ENCODE data around the gene MFSD12. TPM values are rescaled to one million over a fixed set of nuclear protein-coding genes. Genes with fewer than 3 reads are reported as not detected.
"Not testable (repeated sequence)": the region's sequence is repeated elsewhere in the genome, so short reads cannot be mapped to it uniquely, and the experiment has no call there.

Gene MFSD12
- total RNA-seq, 1 donor from 2014 or later, result 93.7 TPM

DNA sequence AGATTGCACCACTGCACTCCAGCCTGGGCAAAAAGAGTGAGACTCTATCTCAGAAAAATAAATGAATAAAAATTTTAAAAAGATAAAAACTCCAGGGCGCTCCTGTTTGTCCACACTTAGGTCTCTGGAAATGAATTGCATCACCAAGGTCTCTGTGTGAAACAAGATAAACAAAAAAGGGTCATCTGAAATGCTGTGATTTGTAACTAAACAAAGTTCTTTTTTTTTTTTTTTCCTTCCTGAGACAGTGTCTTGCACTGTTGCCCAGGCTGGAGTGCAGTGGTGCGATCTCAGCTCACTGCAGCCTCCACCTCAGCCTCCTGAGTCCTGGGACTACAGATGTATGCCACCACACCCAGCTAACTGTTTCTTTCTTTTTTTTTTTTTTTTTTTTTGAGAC is 39.7 kb downstream of the MFSD12 start:
- Mint-ChIP-seq H3K36me3 (ENCODE audit: low read depth) (peaks cover 11% of the 10 kb centered on the region), H3K27me3 (ENCODE audit: low read depth) (no peaks in the 10 kb centered on the region), H3K27ac (no peak overlapping the region), H3K4me1 (ENCODE audit: low read depth) (peaks cover 2% of the 10 kb centered on the region), H3K4me3 (ENCODE audit: low read depth) (no peak overlapping the region), H3K9me3 (no peaks in the 10 kb centered on the region)
- no peak for DNase-seq (ENCODE audit: low spot score)
- intact Hi-C loops (cut with micrococcal nuclease), result no loop called here

DNA sequence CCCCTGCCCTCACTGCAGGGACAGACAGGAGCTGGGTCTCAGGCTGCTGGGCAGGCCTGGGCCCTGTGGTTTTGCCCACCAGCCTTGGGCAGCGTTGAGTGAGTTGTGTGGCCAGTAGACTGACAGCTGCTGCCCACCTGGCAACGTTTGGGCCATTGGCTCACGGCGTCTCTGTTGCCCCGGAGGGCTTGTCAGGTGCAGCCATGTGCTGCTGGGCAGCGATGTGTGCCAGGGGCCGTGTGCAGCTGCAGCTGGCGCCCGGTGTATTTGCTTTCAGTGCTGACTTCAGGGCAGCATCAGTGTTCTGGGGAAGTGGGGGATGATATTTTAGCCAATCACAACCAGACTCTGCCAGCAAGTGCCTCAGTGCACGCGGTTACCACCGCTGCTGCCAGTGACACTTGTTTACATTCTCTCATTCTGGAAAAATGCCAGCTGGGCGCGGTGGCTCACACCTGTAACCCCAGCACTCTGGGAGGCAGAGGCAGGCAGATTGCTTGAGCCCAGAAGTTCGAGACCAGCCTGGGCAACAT is 40.6 kb downstream of the MFSD12 start:
- Mint-ChIP-seq H3K36me3 (ENCODE audit: low read depth) (peaks cover 10% of the 10 kb centered on the region), H3K27me3 (ENCODE audit: low read depth) (no peaks in the 10 kb centered on the region), H3K9me3 (no peaks in the 10 kb centered on the region), H3K4me1 (ENCODE audit: low read depth) (peaks cover 2% of the 10 kb centered on the region), H3K4me3 (ENCODE audit: low read depth) (no peak overlapping the region), H3K27ac (no peak overlapping the region)
- intact Hi-C loops (cut with micrococcal nuclease), result no loop called here
- no peak for DNase-seq (ENCODE audit: low spot score)

DNA sequence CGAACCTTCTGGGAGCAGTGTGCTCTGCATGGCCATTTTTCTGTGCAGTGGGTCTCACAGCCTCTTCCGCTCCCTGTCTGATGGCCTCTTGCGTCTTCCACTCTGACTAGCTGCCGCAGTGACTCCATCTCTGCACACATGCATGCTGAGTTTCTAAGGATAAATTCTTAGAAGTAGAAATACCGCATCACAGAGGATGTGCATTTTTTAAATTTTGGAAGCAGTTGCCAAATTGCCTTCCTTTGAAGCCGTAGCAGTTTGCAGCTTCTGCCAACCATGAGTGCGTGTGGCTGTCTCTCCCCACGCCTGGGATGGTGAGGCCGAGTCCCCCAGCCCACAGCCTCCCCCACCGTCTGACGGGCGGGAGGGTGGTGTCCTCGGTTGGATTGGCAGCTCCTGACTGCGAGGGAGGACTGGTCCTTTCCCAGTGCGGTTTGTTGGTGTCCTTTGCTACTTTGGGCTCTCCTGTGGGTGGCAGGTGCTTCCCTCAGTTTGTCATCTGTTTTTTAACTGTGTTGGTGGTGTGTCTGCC is 41.4 kb downstream of the MFSD12 start:
- Mint-ChIP-seq H3K36me3 (ENCODE audit: low read depth) (peaks cover 8% of the 10 kb centered on the region), H3K4me1 (ENCODE audit: low read depth) (peaks cover 2% of the 10 kb centered on the region), H3K27me3 (ENCODE audit: low read depth) (no peaks in the 10 kb centered on the region), H3K9me3 (no peaks in the 10 kb centered on the region), H3K27ac (no peak overlapping the region), H3K4me3 (ENCODE audit: low read depth) (no peak overlapping the region)
- DNase-seq (ENCODE audit: low spot score), result no peak
- intact Hi-C loops (cut with micrococcal nuclease), result no loop called here

DNA sequence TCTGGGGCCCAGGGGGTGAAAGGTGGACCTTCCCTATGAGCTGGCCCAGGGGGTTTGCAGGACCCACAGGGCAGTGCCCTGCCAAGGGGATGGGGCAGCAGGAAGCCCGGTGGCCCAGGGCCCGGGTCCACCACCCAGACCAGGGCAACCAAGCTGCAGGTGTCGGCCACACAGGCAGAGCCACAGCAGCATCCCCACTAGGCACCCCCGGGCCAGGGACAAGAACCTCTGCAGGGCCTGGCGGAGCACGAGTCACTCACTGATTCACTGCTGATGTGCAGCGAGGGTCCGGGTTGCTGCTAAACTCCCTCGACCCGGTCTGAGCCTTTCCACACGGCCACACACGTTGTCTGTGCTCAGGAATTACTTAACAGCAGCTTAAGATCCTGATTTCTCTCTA is 42.5 kb downstream of the MFSD12 start:
- H3K27me3 Mint-ChIP-seq (ENCODE audit: low read depth), result no peaks in the 10 kb centered on the region
- intact Hi-C loops (cut with micrococcal nuclease), result no loop called here
- no peak overlapping the region for H3K27ac Mint-ChIP-seq
- DNase-seq (ENCODE audit: low spot score), result no peak
- H3K9me3 Mint-ChIP-seq, result no peaks in the 10 kb centered on the region
- H3K4me1 Mint-ChIP-seq (ENCODE audit: low read depth), result peaks cover 4% of the 10 kb centered on the region
- H3K36me3 Mint-ChIP-seq (ENCODE audit: low read depth), result peaks cover 9% of the 10 kb centered on the region
- no peak overlapping the region for H3K4me3 Mint-ChIP-seq (ENCODE audit: low read depth)

DNA sequence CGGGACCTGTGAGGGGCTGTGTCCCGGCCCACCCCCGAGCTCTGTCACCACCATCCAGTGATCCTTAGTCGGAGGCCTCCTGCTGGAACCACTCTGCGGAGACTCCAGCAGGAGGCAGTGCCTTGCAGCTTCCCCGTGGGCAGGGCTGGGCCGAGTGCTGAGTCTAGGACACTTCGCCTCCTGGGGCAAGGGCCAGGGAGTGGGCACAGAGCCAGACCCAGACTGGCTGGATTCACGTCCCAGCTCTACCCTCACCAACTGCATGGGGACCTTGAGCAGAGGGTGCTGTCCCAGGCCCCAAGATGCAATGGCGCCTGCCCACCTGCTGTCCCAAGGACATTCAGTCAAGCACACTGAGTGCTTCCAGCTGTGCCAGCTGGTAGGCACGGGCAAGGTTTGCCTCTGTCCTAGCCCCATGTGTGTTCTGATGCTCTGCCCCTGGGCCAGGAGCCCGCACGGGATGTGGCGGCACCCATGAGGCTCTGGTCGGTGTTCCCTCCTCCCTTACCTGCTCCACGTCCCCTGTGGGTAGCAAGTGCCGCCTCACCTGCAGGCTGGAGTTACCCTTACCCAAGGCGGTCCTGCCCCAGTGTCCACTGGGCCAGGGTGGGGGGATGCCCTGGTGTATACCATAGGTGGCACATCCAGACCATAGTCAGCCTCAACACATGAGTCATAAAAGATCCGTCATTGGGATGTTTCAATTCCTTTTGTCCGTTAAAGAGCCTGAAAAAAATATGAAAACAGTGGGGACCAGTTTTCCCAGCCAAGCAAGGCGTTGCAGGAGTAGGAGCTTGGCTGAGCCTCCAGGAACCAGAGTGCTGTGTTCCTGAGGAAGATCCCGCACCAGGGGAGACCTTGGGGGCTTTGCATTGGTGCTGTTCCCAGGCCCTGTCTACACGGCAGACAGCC is 43.9 kb downstream of the MFSD12 start:
- intact Hi-C loops (cut with micrococcal nuclease), result no loop called here
- H3K4me1 Mint-ChIP-seq (ENCODE audit: low read depth), result peaks cover 15% of the 10 kb centered on the region

DNA sequence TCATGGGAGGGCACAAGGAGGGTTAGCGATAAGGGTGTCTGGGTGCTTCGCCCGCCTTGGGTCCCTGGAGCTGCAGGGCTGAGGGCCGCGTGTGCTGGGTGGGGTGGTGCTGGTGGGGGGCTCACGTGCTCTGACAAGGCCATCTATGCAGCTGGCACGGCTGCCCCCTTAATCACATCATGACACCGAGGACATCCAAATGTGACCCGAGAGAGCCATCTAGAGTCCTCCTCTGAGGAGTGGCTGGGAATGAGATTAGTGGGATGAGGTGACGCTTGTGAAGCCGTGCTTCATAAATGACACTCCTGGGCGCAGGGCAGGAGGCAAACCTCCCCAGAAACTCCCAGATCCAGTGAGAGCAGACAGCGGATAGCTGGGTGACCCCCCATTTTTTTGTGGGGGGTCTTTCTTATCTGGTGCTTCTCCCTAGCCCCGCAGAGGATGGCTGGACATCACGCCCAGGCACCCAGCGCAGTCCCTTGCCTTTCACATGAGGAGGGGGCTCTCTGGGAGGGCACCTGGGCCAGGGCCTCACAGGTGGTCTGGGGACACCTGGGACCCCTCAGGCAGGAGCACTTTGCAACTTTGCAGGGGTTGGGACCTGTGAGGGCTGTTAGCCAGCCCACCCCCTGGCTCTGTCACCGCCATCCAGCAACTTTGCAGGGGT is 44.7 kb downstream of the MFSD12 start:
- Mint-ChIP-seq H3K4me1 (ENCODE audit: low read depth) (peaks cover 18% of the 10 kb centered on the region), H3K27ac (no peak overlapping the region), H3K27me3 (ENCODE audit: low read depth) (no peaks in the 10 kb centered on the region), H3K36me3 (ENCODE audit: low read depth) (peaks cover 25% of the 10 kb centered on the region), H3K9me3 (no peaks in the 10 kb centered on the region), H3K4me3 (ENCODE audit: low read depth) (no peak overlapping the region)
- no peak for DNase-seq (ENCODE audit: low spot score)
- intact Hi-C loops (cut with micrococcal nuclease), result no loop called here

More for the DNA sequence above, 43.9 kb downstream of the MFSD12 start:
- DNase-seq (ENCODE audit: low spot score), result no peak
- no peaks in the 10 kb centered on the region for H3K27me3 Mint-ChIP-seq (ENCODE audit: low read depth)
- peaks cover 22% of the 10 kb centered on the region for H3K36me3 Mint-ChIP-seq (ENCODE audit: low read depth)
- no peak overlapping the region for H3K27ac Mint-ChIP-seq
- H3K4me3 Mint-ChIP-seq (ENCODE audit: low read depth), result no peak overlapping the region
- no peaks in the 10 kb centered on the region for H3K9me3 Mint-ChIP-seq

DNA sequence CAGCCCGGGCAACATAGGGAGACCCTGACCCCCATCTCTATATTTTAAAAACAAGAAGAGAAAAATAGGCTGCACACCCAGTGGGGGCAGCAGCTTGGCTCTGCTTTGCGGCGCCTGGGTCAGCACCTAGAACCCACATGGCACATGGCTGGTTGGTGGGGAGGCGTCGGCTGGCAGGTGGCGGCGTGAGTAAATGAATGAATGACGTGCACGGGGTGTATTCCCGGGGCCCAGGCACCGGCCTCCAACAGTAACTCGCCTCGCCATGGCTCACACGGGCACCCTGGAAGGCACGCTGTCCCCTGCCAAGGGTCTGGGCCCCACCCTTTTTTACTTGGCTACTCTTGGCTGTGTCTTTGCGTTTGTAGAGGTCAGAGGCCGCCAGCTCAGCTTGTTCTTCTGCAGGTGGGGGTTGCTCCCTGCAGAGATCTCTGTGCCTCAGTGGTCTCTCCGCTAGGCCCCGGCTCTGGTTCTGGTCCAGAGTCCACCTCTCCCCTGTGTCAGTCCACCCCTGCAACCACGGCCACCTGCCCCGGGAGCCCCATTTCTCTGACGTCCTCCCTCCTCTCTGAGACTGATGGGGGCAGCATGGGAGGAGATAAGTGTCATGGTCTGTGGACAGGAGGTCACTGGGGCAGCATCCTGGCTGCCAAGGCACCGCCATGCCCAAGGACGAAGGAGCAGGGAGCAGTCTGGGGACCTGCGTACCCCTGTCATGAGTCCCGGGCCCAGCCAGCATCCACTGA is 45.7 kb downstream of the MFSD12 start:
- no peak overlapping the region for H3K27ac Mint-ChIP-seq

DNA sequence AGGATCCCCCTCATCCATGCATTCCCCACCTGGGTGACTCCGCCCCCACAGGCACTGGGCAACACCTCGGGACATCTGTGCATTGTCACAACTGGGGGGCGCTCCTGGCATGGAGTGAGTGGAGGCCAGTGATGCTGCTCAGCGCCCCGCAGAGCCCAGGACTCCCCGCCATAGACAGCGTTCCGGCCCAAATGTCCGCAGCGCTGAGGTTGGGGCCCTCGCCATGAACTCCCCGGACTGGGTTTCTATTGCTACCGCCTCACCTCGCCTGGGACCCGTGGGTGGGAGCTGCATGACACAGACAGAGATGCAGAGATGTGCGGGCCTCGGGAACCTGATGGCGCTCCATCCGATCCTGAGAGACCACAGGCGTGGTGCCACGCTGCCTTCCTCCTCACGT is 46.7 kb downstream of the MFSD12 start:
- no peaks in the 10 kb centered on the region for H3K27me3 Mint-ChIP-seq (ENCODE audit: low read depth)
- peaks cover 26% of the 10 kb centered on the region for H3K4me1 Mint-ChIP-seq (ENCODE audit: low read depth)
- DNase-seq (ENCODE audit: low spot score), result no peak

More for the DNA sequence above, 45.7 kb downstream of the MFSD12 start:
- DNase-seq (ENCODE audit: low spot score), result no peak
- intact Hi-C loops (cut with micrococcal nuclease), result no loop called here
- Mint-ChIP-seq H3K9me3 (no peaks in the 10 kb centered on the region), H3K4me1 (ENCODE audit: low read depth) (peaks cover 26% of the 10 kb centered on the region), H3K36me3 (ENCODE audit: low read depth) (peaks cover 34% of the 10 kb centered on the region), H3K27me3 (ENCODE audit: low read depth) (no peaks in the 10 kb centered on the region), H3K4me3 (ENCODE audit: low read depth) (no peak overlapping the region)

DNA sequence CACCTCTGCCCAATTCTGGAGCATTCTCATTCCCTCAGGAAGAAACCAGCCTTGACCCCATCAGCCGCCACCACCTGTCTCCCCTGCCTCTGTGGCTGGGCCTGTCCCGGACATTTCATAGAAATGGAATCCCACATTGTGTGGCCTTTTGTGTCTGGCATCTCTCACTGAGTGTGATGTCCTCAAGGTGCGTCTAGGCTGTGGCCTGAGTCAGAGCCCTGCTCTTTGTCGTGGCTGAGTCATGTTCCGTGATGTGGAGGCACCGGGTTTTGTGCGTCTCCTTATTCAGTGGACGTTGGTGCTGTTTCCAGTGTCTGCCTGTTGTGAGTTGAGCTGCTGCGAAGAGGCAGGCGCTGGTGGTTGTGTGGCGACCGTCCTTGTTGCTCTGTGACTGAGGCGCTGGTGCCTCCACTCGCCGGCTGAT is 47.8 kb downstream of the MFSD12 start:
- peak overlapping the region; percentile 75 for H3K27ac Mint-ChIP-seq
- intact Hi-C loops (cut with micrococcal nuclease), result no loop called here
- H3K36me3 Mint-ChIP-seq (ENCODE audit: low read depth), result peaks cover 35% of the 10 kb centered on the region
- peak overlapping the region; percentile 58 for H3K4me3 Mint-ChIP-seq (ENCODE audit: low read depth)
- DNase-seq (ENCODE audit: low spot score), result no peak
- no peaks in the 10 kb centered on the region for H3K9me3 Mint-ChIP-seq
- no peaks in the 10 kb centered on the region for H3K27me3 Mint-ChIP-seq (ENCODE audit: low read depth)
- peaks cover 33% of the 10 kb centered on the region for H3K4me1 Mint-ChIP-seq (ENCODE audit: low read depth)

More for the DNA sequence above, 46.7 kb downstream of the MFSD12 start:
- no peak overlapping the region for H3K27ac Mint-ChIP-seq
- H3K36me3 Mint-ChIP-seq (ENCODE audit: low read depth), result peaks cover 34% of the 10 kb centered on the region
- H3K9me3 Mint-ChIP-seq, result no peaks in the 10 kb centered on the region
- H3K4me3 Mint-ChIP-seq (ENCODE audit: low read depth), result no peak overlapping the region
- intact Hi-C loops (cut with micrococcal nuclease), result no loop called here

DNA sequence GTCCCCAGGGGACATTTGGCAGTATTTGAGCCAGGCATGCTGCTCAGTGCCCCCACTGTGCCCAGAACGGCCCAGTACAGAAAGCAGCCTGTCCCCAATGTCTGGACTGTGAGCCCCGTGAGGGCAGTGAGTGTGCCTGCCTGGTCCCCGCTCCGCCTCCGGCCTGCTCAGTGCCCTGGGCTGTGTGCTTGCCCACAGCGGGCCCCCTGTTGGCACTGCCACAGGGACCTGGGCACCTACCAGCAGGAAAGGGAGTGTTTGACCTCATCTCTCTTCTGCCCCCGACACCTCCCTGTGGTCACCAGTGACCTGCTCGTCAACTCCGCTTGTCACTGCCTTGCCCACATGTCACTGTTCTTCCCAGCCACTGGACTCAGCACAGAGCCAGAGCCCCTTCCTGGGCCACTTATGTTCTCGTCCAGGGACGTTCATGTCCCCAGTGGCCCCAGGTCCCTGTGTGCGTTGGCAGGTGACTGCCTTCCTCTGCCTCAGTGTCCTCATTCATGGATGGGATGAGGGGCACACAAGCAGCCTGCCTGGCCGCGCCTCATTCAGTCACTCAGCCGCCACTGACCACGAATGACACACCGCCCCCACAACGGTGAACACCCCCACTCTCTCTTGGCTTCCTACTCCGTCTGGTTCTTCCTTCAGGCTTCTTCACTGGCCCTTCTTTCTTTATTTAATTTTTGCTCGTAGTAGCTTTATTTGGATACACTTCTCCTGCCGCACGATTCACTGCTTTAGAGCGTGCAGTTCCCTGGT is 48.4 kb downstream of the MFSD12 start:
- intact Hi-C loops (cut with micrococcal nuclease), result no loop called here
- peak overlapping the region; percentile 75 for H3K27ac Mint-ChIP-seq

DNA sequence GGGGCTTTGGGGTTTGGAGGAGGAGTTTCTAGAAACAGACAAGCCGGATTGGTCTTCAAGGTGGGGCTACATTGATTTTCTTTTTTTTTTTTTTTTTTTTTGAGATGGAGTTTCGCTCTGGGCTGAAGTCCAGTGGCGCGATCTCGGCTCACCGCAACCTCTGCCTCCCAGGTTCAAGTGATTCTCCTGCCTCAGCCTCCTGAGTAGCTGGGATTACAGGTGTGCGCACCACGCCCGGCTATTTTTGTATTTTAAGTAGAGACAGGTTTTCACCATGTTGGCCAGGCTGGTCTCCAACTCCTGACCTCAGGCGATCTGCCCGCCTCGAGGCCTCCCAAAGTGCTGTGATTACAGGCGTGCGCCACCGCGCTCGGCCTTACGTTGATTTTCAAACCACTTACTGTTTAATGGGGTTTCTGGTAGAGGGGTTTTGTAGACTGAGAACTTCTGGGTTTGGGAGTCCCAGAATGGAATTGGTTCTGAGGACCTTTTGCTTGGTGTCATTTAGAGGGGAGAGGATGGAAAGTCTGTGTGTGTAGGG is 49.2 kb downstream of the MFSD12 start:
- H3K9me3 Mint-ChIP-seq; H3K27me3 Mint-ChIP-seq (ENCODE audit: low read depth); DNase-seq (ENCODE audit: low spot score); H3K27ac Mint-ChIP-seq; intact Hi-C loops (cut with micrococcal nuclease): not testable (repeated sequence)
- Mint-ChIP-seq H3K4me3 (ENCODE audit: low read depth) (peak overlapping the region; percentile 49), H3K36me3 (ENCODE audit: low read depth) (peaks cover 35% of the 10 kb centered on the region), H3K4me1 (ENCODE audit: low read depth) (peaks cover 33% of the 10 kb centered on the region)

More for the DNA sequence above, 48.4 kb downstream of the MFSD12 start:
- no peaks in the 10 kb centered on the region for H3K9me3 Mint-ChIP-seq
- peaks cover 35% of the 10 kb centered on the region for H3K36me3 Mint-ChIP-seq (ENCODE audit: low read depth)
- no peak for DNase-seq (ENCODE audit: low spot score)
- H3K27me3 Mint-ChIP-seq (ENCODE audit: low read depth), result no peaks in the 10 kb centered on the region
- peak overlapping the region; percentile 58 for H3K4me3 Mint-ChIP-seq (ENCODE audit: low read depth)
- peaks cover 33% of the 10 kb centered on the region for H3K4me1 Mint-ChIP-seq (ENCODE audit: low read depth)
